Glomerular visceral epithelial cell (primary cell): Measurements from ENCODE around the gene GNB2.
"Not testable (repeated sequence)": the region's sequence is repeated elsewhere in the genome, so short reads cannot be mapped to it uniquely, and the experiment has no call there.

Experiments used
- DNase-seq: peaks from one replicate; pipeline ENCODE4 v3.0.0-alpha.2; 2016; ENCODE audit errors: extremely low spot score

GNB2 gene

GRCh38 chr7:100662194-100662776 is 11.3 kb upstream of the GNB2 start:
- not testable (repeated sequence) for DNase-seq

GRCh38 chr7:100665168-100665726 is 8.3 kb upstream of the GNB2 start:
- no peak for DNase-seq

GRCh38 chr7:100667331-100668068 is 6.0 kb upstream of the GNB2 start:
- no peak for DNase-seq

- no peak for DNase-seq
Measured at GRCh38 chr7:100668069-100668449, 5.5 kb upstream of the GNB2 start.

- not testable (repeated sequence) for DNase-seq
Measured at GRCh38 chr7:100669106-100669505, 4.4 kb upstream of the GNB2 start.

- DNase-seq: no peak
Measured at GRCh38 chr7:100670074-100670473, 3.5 kb upstream of the GNB2 start.

- DNase-seq: no peak
Measured at GRCh38 chr7:100671353-100672327, 1.9 kb upstream of the GNB2 start.

- DNase-seq: no peak
Measured at GRCh38 chr7:100673942-100674410, 436 bp downstream of the GNB2 start.

GRCh38 chr7:100674411-100675104 is 1.0 kb downstream of the GNB2 start:
- no peak for DNase-seq

- no peak for DNase-seq
Measured at GRCh38 chr7:100675105-100675451, 1.5 kb downstream of the GNB2 start.

GRCh38 chr7:100675581-100676350 is 2.2 kb downstream of the GNB2 start:
- peak; percentile 76 for DNase-seq

GRCh38 chr7:100676501-100677306 is 3.2 kb downstream of the GNB2 start:
- DNase-seq: no peak

- no peak for DNase-seq
Measured at GRCh38 chr7:100677308-100678267, 4.0 kb downstream of the GNB2 start.

GRCh38 chr7:100678291-100678984 is 4.9 kb downstream of the GNB2 start:
- no peak for DNase-seq

GRCh38 chr7:100679129-100679926 is 5.8 kb downstream of the GNB2 start:
- no peak for DNase-seq

- no peak for DNase-seq
Measured at GRCh38 chr7:100679927-100680575, 6.5 kb downstream of the GNB2 start.
